ENCODE results near the gene CDKAL1.

Gene CDKAL1

GRCh38 chr6:21270636-21271201 is 736.5 kb downstream of the CDKAL1 start:
- ChIA-PET CTCF (interaction anchor here (0.6 kb wide), 1 partner anchor 1112 kb away, joined by 3 read pairs; no protein-coding TSS in a partner anchor), POLR2A (interaction anchor here (1.3 kb wide), 1 partner anchor 323 kb away, joined by 6 read pairs; the partner anchor contains the start of gene SOX4)
- no peak for DNase-seq (ENCODE audit: extremely low spot score)
- no peak for TF ChIP-seq FOXK2 (IDR thresholded peaks at IDR 0.05)
- TF ChIP-seq ARNT (IDR thresholded peaks at IDR 0.05): no peak
- no peak for TF ChIP-seq HDGF (IDR thresholded peaks at IDR 0.05; ENCODE audit: borderline replicate concordance)
- no peak for TF ChIP-seq ZNF384 (IDR thresholded peaks at IDR 0.05)
- TF ChIP-seq ELF4 (IDR thresholded peaks at IDR 0.05): no peak
- no peak for TF ChIP-seq L3MBTL2 (conservative IDR thresholded peaks at IDR 0.05)
- TF ChIP-seq SUZ12 (IDR thresholded peaks at IDR 0.05): no peak
- no peak for TF ChIP-seq SP1 (IDR thresholded peaks at IDR 0.05)
- no peak for TF ChIP-seq LEF1 (IDR thresholded peaks at IDR 0.05; ENCODE audit: borderline replicate concordance)
- no peak for TF ChIP-seq TARDBP (IDR thresholded peaks at IDR 0.05)
- TF ChIP-seq BHLHE40 (IDR thresholded peaks at IDR 0.05; ENCODE audit: borderline replicate concordance): no peak
- TF ChIP-seq FOXA1 (IDR thresholded peaks at IDR 0.05): no peak
- no peak for TF ChIP-seq NFRKB (IDR thresholded peaks at IDR 0.05)
- TF ChIP-seq FOXM1 (IDR thresholded peaks at IDR 0.05; ENCODE audit: borderline replicate concordance): no peak
- TF ChIP-seq CTBP1 (IDR thresholded peaks at IDR 0.05; ENCODE audit: borderline replicate concordance): no peak
- TF ChIP-seq PKNOX1 (IDR thresholded peaks at IDR 0.05): no peak

- no peak for DNase-seq (ENCODE audit: extremely low spot score)
- TF ChIP-seq L3MBTL2 (conservative IDR thresholded peaks at IDR 0.05): no peak
- ChIA-PET CTCF (no interaction called here), POLR2A (no interaction called here)
Measured at GRCh38 chr6:21271428-21272155, 737.3 kb downstream of the CDKAL1 start.

GRCh38 chr6:21273451-21273850 is 739.2 kb downstream of the CDKAL1 start:
- ChIA-PET POLR2A (no interaction called here), CTCF (no interaction called here)
- no peak for TF ChIP-seq FOXA1 (IDR thresholded peaks at IDR 0.05)
- TF ChIP-seq PKNOX1 (IDR thresholded peaks at IDR 0.05): no peak
- no peak for TF ChIP-seq ARNT (IDR thresholded peaks at IDR 0.05)
- no peak for DNase-seq (ENCODE audit: extremely low spot score)

- DNase-seq (ENCODE audit: extremely low spot score): no peak
- no peak for TF ChIP-seq ELF4 (IDR thresholded peaks at IDR 0.05)
- no peak for TF ChIP-seq HDGF (IDR thresholded peaks at IDR 0.05; ENCODE audit: borderline replicate concordance)
- no peak for TF ChIP-seq FOXA1 (IDR thresholded peaks at IDR 0.05)
- TF ChIP-seq FOXM1 (IDR thresholded peaks at IDR 0.05; ENCODE audit: borderline replicate concordance): no peak
- POLR2A ChIA-PET: interaction anchor here (0.6 to 1.5 kb wide), 3 partner anchors 11 to 321 kb away, joined by 3 to 7 read pairs (median 3); no protein-coding TSS in a partner anchor
- CTCF ChIA-PET: no interaction called here
Measured at GRCh38 chr6:21274851-21275250, 740.6 kb downstream of the CDKAL1 start.

- TF ChIP-seq NFRKB (IDR thresholded peaks at IDR 0.05): no peak
- TF ChIP-seq ZNF384 (IDR thresholded peaks at IDR 0.05): no peak
- TF ChIP-seq ARNT (IDR thresholded peaks at IDR 0.05): no peak
- no peak for TF ChIP-seq FOXK2 (IDR thresholded peaks at IDR 0.05)
- TF ChIP-seq TARDBP (IDR thresholded peaks at IDR 0.05): no peak
- TF ChIP-seq LEF1 (IDR thresholded peaks at IDR 0.05; ENCODE audit: borderline replicate concordance): no peak
- TF ChIP-seq CTBP1 (IDR thresholded peaks at IDR 0.05; ENCODE audit: borderline replicate concordance): no peak
- TF ChIP-seq FOXA1 (IDR thresholded peaks at IDR 0.05): no peak
- no peak for TF ChIP-seq SUZ12 (IDR thresholded peaks at IDR 0.05)
- TF ChIP-seq FOXM1 (IDR thresholded peaks at IDR 0.05; ENCODE audit: borderline replicate concordance): no peak
- TF ChIP-seq ELF4 (IDR thresholded peaks at IDR 0.05): no peak
- TF ChIP-seq SP1 (IDR thresholded peaks at IDR 0.05): no peak
- no peak for TF ChIP-seq HDGF (IDR thresholded peaks at IDR 0.05; ENCODE audit: borderline replicate concordance)
- no peak for DNase-seq (ENCODE audit: extremely low spot score)
- POLR2A ChIA-PET: no interaction called here
- CTCF ChIA-PET: no interaction called here
Measured at GRCh38 chr6:21277601-21278374, 743.5 kb downstream of the CDKAL1 start.

- CTCF ChIA-PET: no interaction called here
- no peak for DNase-seq (ENCODE audit: extremely low spot score)
- TF ChIP-seq ZNF384 (IDR thresholded peaks at IDR 0.05) (no peak), PKNOX1 (IDR thresholded peaks at IDR 0.05) (no peak), FOXM1 (IDR thresholded peaks at IDR 0.05; ENCODE audit: borderline replicate concordance) (no peak), FOXA1 (IDR thresholded peaks at IDR 0.05) (no peak), TARDBP (IDR thresholded peaks at IDR 0.05) (no peak), CTBP1 (IDR thresholded peaks at IDR 0.05; ENCODE audit: borderline replicate concordance) (no peak), L3MBTL2 (conservative IDR thresholded peaks at IDR 0.05) (no peak)
- POLR2A ChIA-PET: no interaction called here
Measured at GRCh38 chr6:21278375-21278745, 744.1 kb downstream of the CDKAL1 start.
